ENCODE measurements around the gene INPP5A.
"Not testable (repeated sequence)": the region's sequence is repeated elsewhere in the genome, so short reads cannot be mapped to it uniquely, and the experiment has no call there.

The INPP5A gene

DNA sequence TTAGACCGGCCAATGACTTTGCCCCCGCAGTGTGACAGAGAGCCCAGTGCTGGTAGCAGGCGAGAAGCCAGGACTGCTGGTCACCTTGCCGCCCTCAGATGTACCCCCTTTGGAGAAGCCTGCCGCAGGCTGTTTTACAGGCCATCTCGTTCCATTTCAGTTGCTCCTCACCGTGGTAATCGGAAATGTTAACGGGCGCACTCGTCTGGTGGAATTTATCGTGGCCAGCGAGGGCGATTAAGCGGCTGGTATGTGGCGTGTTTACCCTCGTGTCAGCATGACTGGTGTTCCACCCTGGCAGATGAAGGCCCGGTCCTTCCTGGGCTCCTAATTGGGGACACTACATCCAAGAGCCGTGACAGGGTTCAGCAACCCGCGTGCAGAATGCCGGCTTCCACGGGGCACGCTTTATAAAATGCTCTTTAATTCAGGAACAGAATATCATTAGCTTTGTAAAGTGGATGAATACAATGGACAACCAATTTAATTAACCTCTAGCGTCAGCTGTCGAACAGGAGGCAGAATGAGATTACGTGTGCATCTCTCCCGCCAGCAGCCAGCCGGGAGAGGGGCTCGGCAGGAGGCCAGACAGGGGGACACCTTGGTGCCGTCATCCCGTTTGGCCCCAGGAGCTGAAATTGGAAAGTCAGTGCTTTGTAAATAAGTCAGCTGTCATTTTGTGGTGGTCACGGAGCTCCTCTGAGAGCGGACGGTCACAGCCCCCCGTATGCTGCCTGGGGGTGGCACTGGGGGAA lies 140.1 kb downstream of the INPP5A start:
- ChIA-PET CTCF (interaction anchor here (1.1 to 1.2 kb wide), 2 partner anchors 10 to 23 kb away, joined by 3 to 5 read pairs; no protein-coding TSS in a partner anchor), POLR2A (no interaction called here)
- no peak for TF ChIP-seq CTCF (IDR thresholded peaks at IDR 0.05; ENCODE audit: insufficient read depth, low read length, missing control alignments)
- no peak for DNase-seq (ENCODE audit: low read depth, low spot score)
- H3K4me3 ChIP-seq (ENCODE audit: low read depth, low read length), result no peak overlapping the region

DNA sequence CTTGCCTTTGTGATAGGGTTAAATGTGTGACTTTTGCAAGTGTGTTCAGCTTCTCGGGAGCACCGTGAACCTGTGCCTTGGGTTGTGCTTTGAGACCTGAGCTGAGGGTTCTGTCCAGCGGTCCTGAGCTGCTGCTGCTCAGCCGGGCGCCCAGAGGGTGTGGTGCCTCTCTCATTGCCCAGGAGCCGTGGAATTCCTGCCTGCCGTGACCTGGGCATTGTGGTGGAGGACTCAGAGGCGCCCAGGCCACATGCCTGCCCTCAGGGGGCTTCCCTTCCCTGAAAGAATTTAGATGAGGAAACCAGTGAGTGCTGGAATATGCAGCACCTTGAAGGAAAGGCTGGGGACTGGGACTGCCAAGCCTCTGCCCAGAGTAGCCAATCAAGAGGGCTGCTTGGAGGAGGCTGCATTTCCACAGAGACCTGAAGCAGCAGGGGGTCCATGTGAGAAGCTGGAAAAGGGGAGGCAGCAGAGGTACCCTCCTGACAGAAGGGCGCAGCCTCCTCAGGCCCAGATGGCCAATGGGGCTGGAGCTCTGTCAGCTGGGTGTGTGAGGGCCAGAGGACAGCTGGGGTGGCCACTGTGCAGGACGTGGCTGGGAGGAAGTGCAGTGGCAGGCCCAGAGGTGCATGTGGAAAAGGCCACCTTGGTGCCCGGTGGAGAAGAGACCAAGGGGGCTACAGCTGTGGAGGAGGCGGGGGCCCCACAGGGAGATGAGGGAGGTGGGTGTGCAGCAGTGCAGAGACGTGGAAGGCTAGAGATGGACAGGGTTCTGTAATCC lies 141.0 kb downstream of the INPP5A start:
- CTCF ChIA-PET, result interaction anchor here (1.1 to 1.2 kb wide), 2 partner anchors 11 to 24 kb away, joined by 3 to 5 read pairs; no protein-coding TSS in a partner anchor
- TF ChIP-seq CTCF (IDR thresholded peaks at IDR 0.05; ENCODE audit: insufficient read depth, low read length, missing control alignments), result no peak
- no peak for DNase-seq (ENCODE audit: low read depth, low spot score)
- no peak overlapping the region for H3K4me3 ChIP-seq (ENCODE audit: low read depth, low read length)
- POLR2A ChIA-PET, result no interaction called here

DNA sequence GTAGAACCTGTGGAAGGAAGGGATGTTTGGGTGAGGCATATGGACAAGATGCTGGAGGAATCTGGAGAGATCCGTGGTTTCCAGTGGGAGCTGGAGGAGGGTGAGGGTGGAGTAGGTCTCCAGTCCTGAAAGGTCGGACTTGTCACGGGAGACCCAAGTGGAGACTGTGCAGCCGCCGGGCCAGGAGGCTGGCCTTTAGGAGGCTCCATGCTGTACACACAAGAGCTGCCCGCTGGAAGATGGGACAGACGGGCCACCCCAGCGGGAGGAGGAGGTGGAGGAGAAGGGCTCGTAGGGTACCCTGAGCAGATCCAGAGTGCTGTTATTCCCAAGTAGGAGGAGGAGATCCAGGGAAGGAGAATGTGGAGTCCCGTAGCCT lies 141.6 kb downstream of the INPP5A start:
- H3K4me3 ChIP-seq (ENCODE audit: low read depth, low read length), result no peak overlapping the region
- no peak for DNase-seq (ENCODE audit: low read depth, low spot score)
- ChIA-PET CTCF (no interaction called here), POLR2A (no interaction called here)
- TF ChIP-seq CTCF (IDR thresholded peaks at IDR 0.05; ENCODE audit: insufficient read depth, low read length, missing control alignments), result no peak

GRCh38 chr10:132679640-132680039 lies 142.1 kb downstream of the INPP5A start:
- POLR2A ChIA-PET, result no interaction called here
- CTCF ChIA-PET, result no interaction called here
- no peak for TF ChIP-seq CTCF (IDR thresholded peaks at IDR 0.05; ENCODE audit: insufficient read depth, low read length, missing control alignments)
- no peak for DNase-seq (ENCODE audit: low read depth, low spot score)
- no peak overlapping the region for H3K4me3 ChIP-seq (ENCODE audit: low read depth, low read length)

GRCh38 chr10:132680741-132681140 lies 143.2 kb downstream of the INPP5A start:
- CTCF ChIA-PET; POLR2A ChIA-PET; H3K4me3 ChIP-seq (ENCODE audit: low read depth, low read length); DNase-seq (ENCODE audit: low read depth, low spot score): not testable (repeated sequence)

GRCh38 chr10:132681858-132682755 lies 144.5 kb downstream of the INPP5A start:
- no peak overlapping the region for H3K4me3 ChIP-seq (ENCODE audit: low read depth, low read length)
- DNase-seq (ENCODE audit: low read depth, low spot score), result no peak
- POLR2A ChIA-PET, result no interaction called here
- no peak for TF ChIP-seq CTCF (IDR thresholded peaks at IDR 0.05; ENCODE audit: insufficient read depth, low read length, missing control alignments)
- CTCF ChIA-PET, result no interaction called here
